ELR (cell line): ENCODE measurements around the gene MTAP.
A peak's percentile ranks its signal among the peaks of the same experiment; 100 is the strongest.

Experiments used
- DNase-seq: peaks from one replicate; pipeline ENCODE4 v3.0.0-alpha.2; 2015; ENCODE audit warnings: low read depth

The MTAP gene

DNA sequence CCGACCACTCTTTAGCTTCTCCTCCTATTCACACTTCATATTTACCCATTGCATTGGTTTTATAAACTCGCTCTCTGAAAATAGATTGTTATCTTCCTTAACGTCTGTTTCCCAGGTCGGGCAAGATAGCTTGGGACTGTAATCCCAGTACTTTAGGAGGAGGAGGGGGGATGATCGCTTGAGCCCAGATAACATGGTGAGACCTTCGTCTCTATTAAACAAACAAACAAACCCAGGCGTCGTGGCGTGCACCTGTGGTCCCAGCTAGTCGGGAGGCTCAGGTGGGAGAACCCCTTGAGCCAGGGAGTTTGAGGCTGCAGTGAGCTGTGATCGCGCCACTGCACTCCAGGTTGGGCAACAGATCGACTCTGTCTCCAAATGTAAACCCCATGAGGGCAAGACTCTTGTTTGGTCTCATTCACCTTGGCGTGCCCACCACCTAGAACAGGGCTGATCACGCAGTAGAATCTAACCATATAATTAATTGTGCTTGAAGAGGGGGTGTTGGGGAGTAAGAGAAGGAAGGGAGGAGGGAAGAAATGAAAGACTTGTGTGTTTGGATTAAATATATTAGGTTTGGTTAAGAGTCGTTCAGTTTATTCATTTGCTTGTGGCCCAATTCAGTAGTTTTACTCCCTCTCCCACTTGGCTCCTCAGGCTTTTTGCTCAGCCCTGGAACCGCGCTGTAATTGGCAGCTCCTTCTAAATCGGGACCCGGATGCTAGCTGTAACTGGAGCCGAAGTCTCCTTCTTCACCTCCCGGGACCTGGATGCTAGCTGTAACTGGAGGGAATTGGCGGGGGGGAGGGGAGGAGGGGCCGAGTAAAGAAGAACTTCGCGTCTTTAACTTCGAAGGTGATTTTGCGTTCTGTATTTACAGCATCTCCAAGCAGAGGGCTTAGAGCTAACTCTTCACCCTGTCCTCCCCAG, 166.8 kb downstream of the MTAP start:
- no peak for DNase-seq

DNA sequence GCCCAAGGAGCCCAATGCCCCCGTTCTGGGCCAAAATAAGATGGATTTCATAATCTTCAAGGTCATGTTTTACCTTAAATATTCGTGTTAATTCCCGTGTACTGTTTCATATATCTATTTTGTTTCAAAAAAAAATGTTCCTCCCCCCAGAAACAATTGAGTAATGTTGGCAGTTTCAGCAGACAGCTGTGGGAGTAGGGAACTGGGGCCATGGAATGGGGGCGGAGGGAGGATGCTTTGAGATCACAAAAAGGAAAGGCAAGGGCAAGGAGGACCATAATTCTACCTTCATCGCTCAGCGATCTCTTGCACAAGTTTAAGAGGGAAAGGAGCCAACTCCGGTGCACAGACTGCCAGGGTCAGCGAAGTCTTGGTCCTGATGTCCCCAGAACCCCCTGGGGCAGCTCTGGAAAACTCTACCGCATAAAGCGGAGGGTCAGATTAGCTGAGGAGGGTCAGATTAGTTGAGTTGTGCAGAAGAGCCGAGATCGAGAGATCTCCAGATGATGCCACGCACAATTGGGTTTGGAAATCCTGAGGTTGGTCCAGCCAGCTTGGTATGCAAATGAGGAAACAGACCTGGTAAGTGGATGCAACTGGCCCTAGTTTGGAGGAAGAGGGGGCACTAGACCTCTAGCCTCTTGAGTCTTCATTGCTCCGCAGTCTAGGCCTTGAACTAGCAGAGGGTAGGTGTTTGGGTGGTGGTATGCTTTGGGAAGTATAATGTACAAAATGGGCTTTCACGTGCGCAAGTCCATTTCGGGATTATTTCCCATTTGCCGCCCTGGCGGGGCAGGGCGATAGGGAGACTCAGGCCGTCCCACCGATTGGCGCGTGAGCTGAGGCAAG, 167.7 kb downstream of the MTAP start:
- no peak for DNase-seq

DNA sequence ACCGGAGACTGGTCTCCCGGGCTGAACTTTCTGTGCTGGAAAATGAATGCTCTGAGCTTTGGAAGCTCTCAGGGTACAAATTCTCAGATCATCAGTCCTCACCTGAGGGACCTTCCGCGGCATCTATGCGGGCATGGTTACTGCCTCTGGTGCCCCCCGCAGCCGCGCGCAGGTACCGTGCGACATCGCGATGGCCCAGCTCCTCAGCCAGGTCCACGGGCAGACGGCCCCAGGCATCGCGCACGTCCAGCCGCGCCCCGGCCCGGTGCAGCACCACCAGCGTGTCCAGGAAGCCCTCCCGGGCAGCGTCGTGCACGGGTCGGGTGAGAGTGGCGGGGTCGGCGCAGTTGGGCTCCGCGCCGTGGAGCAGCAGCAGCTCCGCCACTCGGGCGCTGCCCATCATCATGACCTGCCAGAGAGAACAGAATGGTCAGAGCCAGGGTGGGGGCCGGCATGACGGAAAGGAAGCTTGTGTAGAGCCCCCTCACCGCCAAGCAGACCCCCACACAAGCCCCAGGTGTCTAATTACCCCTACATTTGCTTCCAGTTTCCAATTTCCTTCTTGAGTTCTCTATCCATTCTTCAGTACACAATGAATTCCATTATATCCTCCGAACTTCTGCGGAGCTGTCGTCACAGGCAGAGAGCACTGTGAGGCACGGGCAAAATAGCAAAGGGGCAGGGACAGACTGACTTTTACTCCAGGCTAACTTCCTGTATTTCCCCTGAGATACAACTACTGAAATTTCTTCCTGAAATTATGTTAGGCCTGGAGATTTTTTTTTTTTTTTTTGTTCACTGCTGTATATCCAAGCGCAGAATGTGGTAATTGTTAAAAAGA, 168.6 kb downstream of the MTAP start:
- no peak for DNase-seq

DNA sequence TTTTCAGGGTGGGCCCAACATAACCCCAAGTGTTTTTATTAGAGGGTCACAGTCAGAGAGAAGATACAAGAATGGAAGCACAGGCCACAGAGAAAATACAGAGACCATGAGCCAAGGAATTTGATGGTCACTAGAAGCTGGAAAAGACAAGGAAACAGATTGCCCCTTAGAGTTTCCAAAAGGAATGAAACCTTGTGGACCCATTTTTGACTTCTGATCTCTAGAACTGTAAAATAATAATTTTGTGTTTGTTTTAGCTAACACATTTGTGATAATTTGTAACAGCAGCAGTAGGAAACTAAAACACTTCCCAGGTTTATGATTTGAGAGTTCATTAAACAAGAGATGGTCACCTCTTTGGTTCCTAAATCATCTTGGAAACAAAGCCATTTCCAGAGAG, 169.9 kb downstream of the MTAP start:
- no peak for DNase-seq

DNA sequence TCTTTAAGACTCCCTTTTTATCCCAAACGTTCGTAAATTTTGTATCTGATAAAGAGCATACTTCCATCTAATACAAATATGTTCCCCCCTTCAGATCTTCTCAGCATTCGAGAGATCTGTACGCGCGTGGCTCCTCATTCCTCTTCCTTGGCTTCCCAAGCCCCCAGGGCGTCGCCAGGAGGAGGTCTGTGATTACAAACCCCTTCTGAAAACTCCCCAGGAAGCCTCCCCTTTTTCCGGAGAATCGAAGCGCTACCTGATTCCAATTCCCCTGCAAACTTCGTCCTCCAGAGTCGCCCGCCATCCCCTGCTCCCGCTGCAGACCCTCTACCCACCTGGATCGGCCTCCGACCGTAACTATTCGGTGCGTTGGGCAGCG, 171.9 kb downstream of the MTAP start:
- DNase-seq = peak; percentile 76

GRCh38 chr9:21974722-21975409, 172.4 kb downstream of the MTAP start:
- DNase-seq = peak; percentile 95

- DNase-seq = no peak
Observed at GRCh38 chr9:21976334-21976875, 174.0 kb downstream of the MTAP start.

DNA sequence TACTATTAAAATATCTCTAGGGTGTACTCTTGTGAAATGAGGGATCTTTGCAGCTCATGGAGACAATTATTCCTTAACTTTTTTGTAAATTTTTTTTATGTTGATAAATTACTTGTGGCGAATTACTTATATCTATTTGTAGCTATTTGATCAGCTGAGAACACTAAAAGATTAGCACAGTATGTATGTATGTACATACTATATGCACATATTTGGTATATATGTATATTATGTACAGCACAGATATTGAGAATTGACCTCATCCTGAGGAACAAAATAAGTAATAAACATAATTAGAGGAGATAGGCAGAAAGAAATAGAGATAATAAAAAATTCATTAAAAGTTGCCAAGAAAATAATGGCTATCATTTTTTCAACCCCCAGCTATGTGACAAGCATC, 180.0 kb downstream of the MTAP start:
- no peak for DNase-seq

DNA sequence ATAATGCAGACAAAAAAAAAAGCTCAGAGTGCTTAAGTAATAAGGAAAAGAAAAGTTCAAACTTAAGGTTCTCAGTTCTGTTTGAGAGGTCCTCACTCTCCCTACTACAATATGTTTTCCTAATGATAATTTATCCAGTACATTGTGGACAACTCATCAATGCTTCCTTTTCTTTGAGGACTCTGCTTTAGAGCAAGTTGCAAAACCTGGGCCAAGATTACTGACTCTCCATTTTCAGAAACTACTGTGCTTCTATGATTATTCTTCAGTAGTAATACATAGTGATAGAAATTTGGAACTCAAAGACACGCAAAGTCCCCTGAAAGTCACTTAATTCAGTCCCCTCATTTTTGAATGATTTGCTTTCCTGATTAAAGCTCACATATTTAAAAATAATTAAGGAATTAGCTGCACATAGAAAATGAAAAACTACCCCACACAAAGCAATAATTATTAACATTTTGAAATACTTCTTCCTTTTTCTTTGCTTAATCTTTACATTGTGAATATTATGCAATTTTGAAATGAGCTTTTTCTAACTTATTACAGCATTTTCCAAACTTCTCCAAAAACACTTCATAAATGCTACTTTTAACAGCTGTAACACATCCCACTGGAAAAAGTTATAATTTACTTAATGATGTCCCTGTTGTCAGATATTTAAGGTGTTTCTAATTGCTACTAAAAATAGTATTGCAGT, 180.6 kb downstream of the MTAP start:
- no peak for DNase-seq

DNA sequence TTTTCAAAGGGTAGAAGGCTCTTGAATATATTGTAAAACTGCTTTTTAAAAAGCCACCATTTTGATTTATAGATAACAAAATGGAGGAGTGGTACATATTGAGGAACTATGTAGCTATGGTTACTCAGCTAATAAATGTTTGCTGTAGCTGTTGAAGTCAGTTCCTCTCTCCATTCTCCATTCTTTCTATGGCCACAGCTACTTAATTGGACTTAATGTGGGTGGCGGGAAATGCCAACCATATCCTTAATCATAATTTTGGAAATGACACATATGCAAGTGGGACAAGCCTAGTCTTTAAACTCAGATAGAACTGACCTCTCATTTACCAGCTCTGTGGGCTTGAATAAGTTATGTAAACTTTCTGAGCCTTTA, 181.1 kb downstream of the MTAP start:
- no peak for DNase-seq

GRCh38 chr9:21984101-21984500, 181.7 kb downstream of the MTAP start:
- no peak for DNase-seq

- DNase-seq = no peak
Observed at GRCh38 chr9:21985964-21986667, 183.7 kb downstream of the MTAP start.
